ENCODE results near the gene SPEF1. TPM values are rescaled to one million over a fixed set of nuclear protein-coding genes. Genes with fewer than 3 reads are reported as not detected.
A peak's percentile ranks its signal among the peaks of the same experiment; 100 is the strongest.

The SPEF1 gene
- polyA plus RNA-seq, 1 donor: 0.19 TPM

- peaks cover 27% of the 10 kb centered on the region for H3K27me3 ChIP-seq (ENCODE audit: control insufficient read depth, insufficient read depth, low read length)
- peaks cover 5% of the 10 kb centered on the region for H3K9me3 ChIP-seq (ENCODE audit: control insufficient read depth, low read depth, low read length)
- H3K27ac ChIP-seq (ENCODE audit: low read length): no peak overlapping the region
- no peak overlapping the region for H3K4me3 ChIP-seq (ENCODE audit: low read length)
- peaks cover 16% of the 10 kb centered on the region for H3K4me1 ChIP-seq (ENCODE audit: control insufficient read depth, insufficient read depth, low read length)
- DNase-seq: no peak
- H3K36me3 ChIP-seq (ENCODE audit: control insufficient read depth, insufficient read depth, low read length): peaks cover 14% of the 10 kb centered on the region
- WGBS (ENCODE audit: insufficient coverage, low lambda C conversion rate): no CpG with 5 or more reads among the region's 26 CpGs
Observed at GRCh38 chr20:3753501-3754275, 27.6 kb downstream of the SPEF1 start.

DNA sequence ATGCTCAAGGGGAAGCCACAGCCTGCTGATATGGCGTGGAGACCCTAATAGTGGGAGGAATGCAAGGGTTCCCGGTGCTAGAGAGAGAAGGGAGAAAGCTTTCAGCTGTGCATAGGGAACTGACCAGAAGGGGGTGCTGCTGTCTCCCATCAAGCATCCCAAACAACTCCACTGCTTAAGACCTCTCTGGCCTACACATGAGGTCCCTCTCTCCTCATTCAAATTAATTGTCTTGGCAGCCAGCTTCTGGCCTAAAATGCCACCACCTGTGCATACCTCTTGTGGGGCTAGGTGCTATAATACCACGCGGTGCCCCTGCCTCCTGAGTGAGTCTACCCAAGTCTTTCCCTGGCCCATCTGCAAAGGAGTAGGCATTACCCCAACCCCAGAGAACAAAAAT is 28.1 kb downstream of the SPEF1 start:
- DNase-seq: peak in 1 of 2 donors; percentile 56
- Histone ChIP-seq H3K36me3 (ENCODE audit: control insufficient read depth, insufficient read depth, low read length) (peaks cover 10% of the 10 kb centered on the region), H3K27me3 (ENCODE audit: control insufficient read depth, insufficient read depth, low read length) (peaks cover 32% of the 10 kb centered on the region), H3K9me3 (ENCODE audit: control insufficient read depth, low read depth, low read length) (peaks cover 5% of the 10 kb centered on the region), H3K27ac (ENCODE audit: low read length) (no peak overlapping the region), H3K4me3 (ENCODE audit: low read length) (no peak overlapping the region), H3K4me1 (ENCODE audit: control insufficient read depth, insufficient read depth, low read length) (peaks cover 16% of the 10 kb centered on the region)
- WGBS (ENCODE audit: insufficient coverage, low lambda C conversion rate): no CpG with 5 or more reads among the region's 4 CpGs

GRCh38 chr20:3752386-3752759 is 28.9 kb downstream of the SPEF1 start:
- Histone ChIP-seq H3K9me3 (ENCODE audit: control insufficient read depth, low read depth, low read length) (peaks cover 5% of the 10 kb centered on the region), H3K4me3 (ENCODE audit: low read length) (peak overlapping the region; percentile 23), H3K4me1 (ENCODE audit: control insufficient read depth, insufficient read depth, low read length) (peaks cover 16% of the 10 kb centered on the region), H3K27ac (ENCODE audit: low read length) (no peak overlapping the region), H3K36me3 (ENCODE audit: control insufficient read depth, insufficient read depth, low read length) (peaks cover 6% of the 10 kb centered on the region), H3K27me3 (ENCODE audit: control insufficient read depth, insufficient read depth, low read length) (peaks cover 32% of the 10 kb centered on the region)
- WGBS (ENCODE audit: insufficient coverage, low lambda C conversion rate): 35% methylated on average over 5 of the region's 13 CpGs
- no peak for DNase-seq

GRCh38 chr20:3751675-3752385 is 29.4 kb downstream of the SPEF1 start:
- Histone ChIP-seq H3K4me3 (ENCODE audit: low read length) (peak overlapping the region; percentile 23), H3K27ac (ENCODE audit: low read length) (no peak overlapping the region), H3K4me1 (ENCODE audit: control insufficient read depth, insufficient read depth, low read length) (peaks cover 16% of the 10 kb centered on the region), H3K9me3 (ENCODE audit: control insufficient read depth, low read depth, low read length) (peaks cover 5% of the 10 kb centered on the region), H3K36me3 (ENCODE audit: control insufficient read depth, insufficient read depth, low read length) (peaks cover 6% of the 10 kb centered on the region), H3K27me3 (ENCODE audit: control insufficient read depth, insufficient read depth, low read length) (peaks cover 32% of the 10 kb centered on the region)
- no CpG with 5 or more reads among the region's 95 CpGs for WGBS (ENCODE audit: insufficient coverage, low lambda C conversion rate)
- DNase-seq: peak; percentile 40 to 73

DNA sequence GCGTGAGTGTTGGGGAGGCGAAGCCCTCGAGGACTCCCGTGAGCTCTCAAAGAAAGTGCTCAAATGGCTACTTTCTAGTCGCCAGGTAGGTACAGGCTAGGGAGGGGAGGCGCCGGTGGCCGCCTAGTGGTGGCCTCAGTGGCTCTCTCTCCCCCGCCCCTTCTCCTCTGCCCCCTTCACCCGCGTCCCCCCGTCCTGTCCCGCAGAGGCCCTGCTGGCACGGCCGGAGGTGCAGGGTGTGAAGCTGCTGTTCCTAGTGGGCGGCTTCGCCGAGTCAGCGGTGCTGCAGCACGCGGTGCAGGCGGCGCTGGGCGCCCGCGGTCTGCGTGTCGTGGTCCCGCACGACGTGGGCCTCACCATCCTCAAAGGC is 30.0 kb downstream of the SPEF1 start:
- no CpG with 5 or more reads among the region's 31 CpGs for WGBS (ENCODE audit: insufficient coverage, low lambda C conversion rate)
- Histone ChIP-seq H3K4me1 (ENCODE audit: control insufficient read depth, insufficient read depth, low read length) (peaks cover 16% of the 10 kb centered on the region), H3K4me3 (ENCODE audit: low read length) (no peak overlapping the region), H3K27me3 (ENCODE audit: control insufficient read depth, insufficient read depth, low read length) (peaks cover 32% of the 10 kb centered on the region), H3K27ac (ENCODE audit: low read length) (no peak overlapping the region), H3K36me3 (ENCODE audit: control insufficient read depth, insufficient read depth, low read length) (peaks cover 6% of the 10 kb centered on the region), H3K9me3 (ENCODE audit: control insufficient read depth, low read depth, low read length) (peaks cover 5% of the 10 kb centered on the region)
- DNase-seq: no peak

DNA sequence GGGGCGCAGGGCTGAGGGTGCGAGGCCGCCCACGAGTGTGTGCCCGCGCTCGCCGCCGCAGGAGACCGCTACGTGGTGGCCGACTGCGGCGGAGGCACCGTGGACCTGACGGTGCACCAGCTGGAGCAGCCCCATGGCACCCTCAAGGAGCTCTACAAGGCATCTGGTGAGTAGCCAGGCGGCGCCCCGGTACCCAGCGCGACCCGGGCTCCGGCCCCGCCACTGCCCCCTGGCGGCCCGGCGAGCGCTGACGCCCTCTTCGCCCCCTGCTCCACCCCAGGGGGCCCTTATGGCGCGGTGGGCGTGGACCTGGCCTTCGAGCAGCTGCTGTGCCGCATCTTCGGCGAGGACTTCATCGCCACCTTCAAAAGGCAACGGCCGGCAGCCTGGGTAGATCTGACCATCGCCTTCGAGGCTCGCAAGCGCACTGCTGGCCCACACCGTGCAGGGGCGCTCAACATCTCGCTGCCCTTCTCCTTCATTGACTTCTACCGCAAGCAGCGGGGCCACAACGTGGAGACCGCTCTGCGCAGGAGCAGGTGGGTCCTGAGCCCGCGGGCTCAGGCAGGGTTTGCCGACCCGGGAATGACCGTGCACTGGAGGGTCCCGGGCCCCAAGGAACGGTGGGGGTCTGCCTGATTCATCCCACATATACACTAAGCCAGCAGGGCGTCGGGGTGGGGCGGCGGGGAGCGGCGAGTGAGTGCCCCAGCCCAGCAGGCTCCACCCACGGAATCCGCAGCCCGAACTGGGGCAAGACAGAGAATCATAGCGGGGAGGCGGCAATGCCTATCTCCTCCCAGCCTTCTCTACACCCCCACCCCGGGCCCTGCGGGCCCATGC is 31.3 kb downstream of the SPEF1 start:
- peaks cover 7% of the 10 kb centered on the region for H3K36me3 ChIP-seq (ENCODE audit: control insufficient read depth, insufficient read depth, low read length)
- no peak overlapping the region for H3K4me3 ChIP-seq (ENCODE audit: low read length)
- no peak overlapping the region for H3K27ac ChIP-seq (ENCODE audit: low read length)
- no CpG with 5 or more reads among the region's 72 CpGs for WGBS (ENCODE audit: insufficient coverage, low lambda C conversion rate)
- H3K9me3 ChIP-seq (ENCODE audit: control insufficient read depth, low read depth, low read length): peaks cover 5% of the 10 kb centered on the region
- H3K27me3 ChIP-seq (ENCODE audit: control insufficient read depth, insufficient read depth, low read length): peaks cover 35% of the 10 kb centered on the region
- H3K4me1 ChIP-seq (ENCODE audit: control insufficient read depth, insufficient read depth, low read length): peaks cover 16% of the 10 kb centered on the region
- DNase-seq: peak; percentile 47 to 48

GRCh38 chr20:3749087-3749688 is 32.1 kb downstream of the SPEF1 start:
- H3K36me3 ChIP-seq (ENCODE audit: control insufficient read depth, insufficient read depth, low read length): peaks cover 3% of the 10 kb centered on the region
- no peak overlapping the region for H3K27ac ChIP-seq (ENCODE audit: low read length)
- peaks cover 38% of the 10 kb centered on the region for H3K27me3 ChIP-seq (ENCODE audit: control insufficient read depth, insufficient read depth, low read length)
- peaks cover 5% of the 10 kb centered on the region for H3K9me3 ChIP-seq (ENCODE audit: control insufficient read depth, low read depth, low read length)
- no peak for DNase-seq
- no CpG with 5 or more reads among the region's 24 CpGs for WGBS (ENCODE audit: insufficient coverage, low lambda C conversion rate)
- H3K4me1 ChIP-seq (ENCODE audit: control insufficient read depth, insufficient read depth, low read length): peaks cover 16% of the 10 kb centered on the region
- H3K4me3 ChIP-seq (ENCODE audit: low read length): no peak overlapping the region

GRCh38 chr20:3748073-3748472 is 33.2 kb downstream of the SPEF1 start:
- Histone ChIP-seq H3K27me3 (ENCODE audit: control insufficient read depth, insufficient read depth, low read length) (peaks cover 42% of the 10 kb centered on the region), H3K4me1 (ENCODE audit: control insufficient read depth, insufficient read depth, low read length) (peaks cover 16% of the 10 kb centered on the region), H3K27ac (ENCODE audit: low read length) (no peak overlapping the region), H3K9me3 (ENCODE audit: control insufficient read depth, low read depth, low read length) (peaks cover 5% of the 10 kb centered on the region), H3K4me3 (ENCODE audit: low read length) (no peak overlapping the region), H3K36me3 (ENCODE audit: control insufficient read depth, insufficient read depth, low read length) (peaks cover 3% of the 10 kb centered on the region)
- no CpG with 5 or more reads among the region's 16 CpGs for WGBS (ENCODE audit: insufficient coverage, low lambda C conversion rate)
- DNase-seq: no peak

GRCh38 chr20:3747471-3747870 is 33.8 kb downstream of the SPEF1 start:
- H3K36me3 ChIP-seq (ENCODE audit: control insufficient read depth, insufficient read depth, low read length): peaks cover 3% of the 10 kb centered on the region
- H3K4me1 ChIP-seq (ENCODE audit: control insufficient read depth, insufficient read depth, low read length): peaks cover 13% of the 10 kb centered on the region
- no CpG with 5 or more reads among the region's 2 CpGs for WGBS (ENCODE audit: insufficient coverage, low lambda C conversion rate)
- H3K9me3 ChIP-seq (ENCODE audit: control insufficient read depth, low read depth, low read length): peaks cover 5% of the 10 kb centered on the region
- no peak overlapping the region for H3K27ac ChIP-seq (ENCODE audit: low read length)
- peak in 1 of 2 donors; percentile 44 for DNase-seq
- no peak overlapping the region for H3K4me3 ChIP-seq (ENCODE audit: low read length)
- peaks cover 42% of the 10 kb centered on the region for H3K27me3 ChIP-seq (ENCODE audit: control insufficient read depth, insufficient read depth, low read length)

- no CpG with 5 or more reads among the region's 11 CpGs for WGBS (ENCODE audit: insufficient coverage, low lambda C conversion rate)
- H3K4me3 ChIP-seq (ENCODE audit: low read length): no peak overlapping the region
- H3K27me3 ChIP-seq (ENCODE audit: control insufficient read depth, insufficient read depth, low read length): peaks cover 34% of the 10 kb centered on the region
- no peak for DNase-seq
- H3K36me3 ChIP-seq (ENCODE audit: control insufficient read depth, insufficient read depth, low read length): peaks cover 3% of the 10 kb centered on the region
- H3K9me3 ChIP-seq (ENCODE audit: control insufficient read depth, low read depth, low read length): peaks cover 3% of the 10 kb centered on the region
- no peak overlapping the region for H3K27ac ChIP-seq (ENCODE audit: low read length)
- peaks cover 7% of the 10 kb centered on the region for H3K4me1 ChIP-seq (ENCODE audit: control insufficient read depth, insufficient read depth, low read length)
Observed at GRCh38 chr20:3745686-3746173, 35.5 kb downstream of the SPEF1 start.

Data from large intestine (tissue), 3 donors.